Esophagus squamous epithelium (tissue), 5 donors: ENCODE measurements around the gene FAM107B. TPM values are rescaled to one million over a fixed set of nuclear protein-coding genes. Genes with fewer than 3 reads are reported as not detected.
A peak's percentile ranks its signal among the peaks of the same experiment; 100 is the strongest.

Experiments
- DNase-seq: peaks from one replicate; lab custom pipeline; 2025; lab: John Stamatoyannopoulos, UW
- H3K27ac ChIP-seq, 4 donors: fragments of 200-600 bp; sonication (generic); one replicate each; pipeline ENCODE4 v1.5.1; 2016 to 2019; ENCODE audit warnings: mild to moderate bottlenecking in 1 of 4
- H3K27me3 ChIP-seq, 4 donors: fragments of 200-600 bp; sonication (generic); 1 replicate in 3 of 4; 2 replicates in 1 of 4; pipeline versions ENCODE4 v1.5.1 to v1.6.0; 2017 to 2021; ENCODE audit warnings: antibody characterized with exemption in 1 of 4
- H3K36me3 ChIP-seq, 3 donors: fragments of 200-600 bp; sonication (generic); one replicate each; pipeline ENCODE4 v1.5.1; 2016 to 2019
- H3K4me1 ChIP-seq, 3 donors: fragments of 200-600 bp; sonication (generic); one replicate each; pipeline ENCODE4 v1.5.1; 2017 to 2019
- H3K4me3 ChIP-seq, 4 donors: fragments of 200-600 bp; sonication (generic); 1 replicate in 3 of 4; 2 replicates in 1 of 4; pipeline ENCODE4 v1.5.1; 2016 to 2019; ENCODE audit warnings: mild to moderate bottlenecking in 2 of 4, moderate library complexity in 1 of 4
- H3K9me3 ChIP-seq, 3 donors: fragments of 200-600 bp; sonication (generic); one replicate each; pipeline ENCODE4 v1.5.1; 2016 to 2019
- CTCF ChIP-seq, 6 experiments: fragments of 450-650 bp in 4 of 6; fragments of 200-600 bp in 2 of 6; sonication (generic) in 2 of 6; IDR thresholded peaks; one replicate each; pipeline ENCODE4 v1.5.1; 2016 to 2019; ENCODE audit warnings: antibody characterized with exemption in 6 of 6, mild to moderate bottlenecking in 4 of 6, moderate library complexity in 4 of 6
- POLR2A ChIP-seq, 4 donors: fragments of 450-650 bp; IDR thresholded peaks; one replicate each; pipeline ENCODE4 v1.6.1; 2017; ENCODE audit warnings: antibody characterized with exemption in 4 of 4, mild to moderate bottlenecking in 4 of 4, moderate library complexity in 3 of 4
- WGBS, 2 donors: methylation state at CpG; one replicate each; pipeline ENCODE4 v1.1.5; 2018; 5-methylcytosine and 5-hydroxymethylcytosine counted together
- intact Hi-C: fragments of 100-400 bp; cut with DNase I; formaldehyde crosslinking; loops from one replicate; pipeline ENCODE4 v1.15.0; 2022
- total RNA-seq, 4 donors: library from RNA; depleted of rRNA; stranded (reverse); fragments of >200 nt; gene quantifications; one replicate each; pipeline ENCODE4 v1.1.0, GENCODE V29; 2016
- donor health status: DM: yes; HTN: yes; CAD: no.

The FAM107B gene
- total RNA-seq, 4 donors from 2014 or later: 6.7 to 17.0 (median 12.9) TPM

DNA sequence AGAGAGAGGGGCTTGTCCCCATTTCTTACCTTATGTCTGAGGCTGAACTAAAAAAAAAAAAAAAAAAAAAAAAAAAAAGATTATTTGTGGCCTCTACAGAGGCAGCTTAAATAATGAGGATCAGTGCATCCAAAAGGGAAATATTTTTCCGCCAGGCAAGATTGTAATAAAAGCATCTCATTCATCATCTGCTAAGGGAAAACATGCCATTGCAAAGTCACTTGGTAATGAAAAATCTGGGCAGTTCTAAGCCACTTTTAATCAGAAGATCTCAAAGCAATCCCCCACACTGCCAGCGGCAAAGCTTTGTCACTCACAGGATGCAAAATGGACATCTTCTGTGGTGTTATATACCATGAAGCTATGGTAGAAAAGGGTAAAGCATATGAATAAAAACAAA lies 3.8 kb downstream of the FAM107B start:
- intact Hi-C loops: no loop called here
- no peak for DNase-seq
- 72 to 80% methylated on average over 2 of the region's 2 CpGs for WGBS, 2 donors

GRCh38 chr10:14761372-14761771 lies 13.3 kb downstream of the FAM107B start:
- 83 to 84% methylated on average over 5 of the region's 5 CpGs for WGBS, 2 donors

More for the DNA sequence above, 3.8 kb downstream of the FAM107B start:
- Histone ChIP-seq H3K27ac (no peak overlapping the region), H3K36me3 (no peaks in the 10 kb centered on the region), H3K4me1 (no peaks in the 10 kb centered on the region), H3K27me3 (no peaks in the 10 kb centered on the region), H3K9me3 (no peaks in the 10 kb centered on the region), H3K4me3 (no peak overlapping the region)
- TF ChIP-seq CTCF (IDR thresholded peaks at IDR 0.05): no peak
- no peak for TF ChIP-seq POLR2A (IDR thresholded peaks at IDR 0.05)

DNA sequence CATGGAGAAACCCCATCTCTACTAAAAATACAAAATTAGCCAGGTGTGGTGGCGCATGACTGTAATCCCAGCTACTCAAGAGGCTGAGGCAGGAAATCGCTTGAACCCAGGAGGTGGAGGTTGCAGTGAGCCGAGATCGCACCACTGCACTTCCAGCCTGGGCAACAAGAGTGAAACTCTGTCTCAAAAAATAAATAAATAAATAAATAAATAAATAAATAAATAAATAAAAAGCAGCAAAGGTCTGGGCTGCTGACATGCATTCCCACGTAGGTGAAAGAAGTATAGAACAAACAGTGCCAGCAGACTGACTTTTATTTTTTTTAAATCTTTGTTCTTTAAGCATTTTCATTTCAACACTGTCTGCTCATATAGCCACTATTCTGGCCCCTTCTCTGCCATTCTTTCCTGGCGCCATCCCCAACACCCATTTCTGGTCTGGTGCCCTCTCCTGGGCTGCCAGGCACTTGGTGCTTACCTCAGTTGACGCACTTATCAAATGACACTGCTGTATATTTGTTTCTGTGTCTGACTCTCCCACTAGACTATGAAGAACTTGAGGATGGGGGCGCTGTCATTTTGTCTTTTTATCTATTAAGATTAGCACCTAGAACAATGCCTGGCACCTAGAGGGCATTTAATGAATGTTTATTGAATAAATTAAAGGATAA lies 15.6 kb downstream of the FAM107B start:
- 84 to 90% methylated on average over 8 of the region's 8 CpGs for WGBS, 2 donors
- Histone ChIP-seq H3K4me1 (no peaks in the 10 kb centered on the region), H3K4me3 (no peak overlapping the region), H3K27me3 (no peaks in the 10 kb centered on the region), H3K36me3 (no peaks in the 10 kb centered on the region), H3K9me3 (no peaks in the 10 kb centered on the region), H3K27ac (no peak overlapping the region)
- intact Hi-C loops: no loop called here
- TF ChIP-seq CTCF (IDR thresholded peaks at IDR 0.05) (peak in 1 of 6 experiments; percentile 8), POLR2A (IDR thresholded peaks at IDR 0.05) (no peak)
- no peak for DNase-seq

More at GRCh38 chr10:14761372-14761771, 13.3 kb downstream of the FAM107B start:
- no peak for TF ChIP-seq CTCF (IDR thresholded peaks at IDR 0.05)
- TF ChIP-seq POLR2A (IDR thresholded peaks at IDR 0.05): no peak
- DNase-seq: no peak
- Histone ChIP-seq H3K4me3 (no peak overlapping the region), H3K27me3 (no peaks in the 10 kb centered on the region), H3K27ac (no peak overlapping the region), H3K9me3 (no peaks in the 10 kb centered on the region), H3K36me3 (no peaks in the 10 kb centered on the region), H3K4me1 (no peaks in the 10 kb centered on the region)
- intact Hi-C loops: no loop called here

DNA sequence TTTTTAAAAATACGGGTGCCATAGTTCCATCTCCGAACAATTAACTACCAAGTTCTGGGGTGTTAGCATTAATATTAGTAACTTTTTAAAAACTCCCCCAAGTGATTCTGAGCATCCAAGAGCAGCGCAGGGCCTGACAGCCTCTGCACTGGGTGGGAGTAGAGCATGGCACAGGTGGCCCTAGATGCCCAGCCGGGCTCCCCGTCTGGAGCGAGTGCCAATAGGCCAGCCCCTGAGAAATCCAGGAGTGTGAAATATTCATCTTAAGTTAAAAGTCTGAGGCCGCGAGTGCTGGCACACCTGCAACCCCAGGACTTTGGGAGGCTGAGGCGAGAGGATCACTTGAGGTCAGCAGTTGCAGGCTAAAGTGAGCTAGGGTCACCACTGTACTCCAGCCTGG lies 16.2 kb downstream of the FAM107B start:
- TF ChIP-seq POLR2A (IDR thresholded peaks at IDR 0.05) (no peak), CTCF (IDR thresholded peaks at IDR 0.05) (no peak)
- intact Hi-C loops: no loop called here
- Histone ChIP-seq H3K27me3 (no peaks in the 10 kb centered on the region), H3K27ac (no peak overlapping the region), H3K4me3 (no peak overlapping the region), H3K36me3 (no peaks in the 10 kb centered on the region), H3K4me1 (no peaks in the 10 kb centered on the region), H3K9me3 (no peaks in the 10 kb centered on the region)
- 91 to 95% methylated on average over 6 to 8 of the region's 9 CpGs for WGBS, 2 donors
- no peak for DNase-seq

- TF ChIP-seq CTCF (IDR thresholded peaks at IDR 0.05) (no peak), POLR2A (IDR thresholded peaks at IDR 0.05) (no peak)
- Histone ChIP-seq H3K27ac (no peak overlapping the region), H3K27me3 (no peaks in the 10 kb centered on the region), H3K4me3 (no peak overlapping the region), H3K4me1 (no peaks in the 10 kb centered on the region), H3K9me3 (no peaks in the 10 kb centered on the region), H3K36me3 (no peaks in the 10 kb centered on the region)
- intact Hi-C loops: no loop called here
- DNase-seq: no peak
- WGBS, 2 donors: 80 to 81% methylated on average over 7 of the region's 7 CpGs
Measured at GRCh38 chr10:14757986-14758385, 16.7 kb downstream of the FAM107B start.
